SK-N-DZ (cell line): ENCODE data around the gene RPS25.
"Not testable (repeated sequence)": the region's sequence is repeated elsewhere in the genome, so short reads cannot be mapped to it uniquely, and the experiment has no call there.

Experiments used
- DNase-seq: peaks from one replicate; pipeline ENCODE4 v3.0.0-alpha.2; 2015; ENCODE audit warnings: low spot score
- small RNA-seq, 2 experiments: library from RNA; depleted of rRNA; stranded (forward); fragments of <200 nt; gene quantifications; one replicate each; pipeline ENCODE3, GENCODE V24; 2014

The RPS25 gene

GRCh38 chr11:118971646-118972045, 46.5 kb downstream of the RPS25 start, which contains the start of gene FOXR1:
Gene FOXR1, plus strand, starts transcription at chr11:118971761. Its CDS starts 171 bp downstream, at chr11:118971932.
- no peak for DNase-seq

GRCh38 chr11:118969508-118969907, 48.6 kb downstream of the RPS25 start:
- DNase-seq, result not testable (repeated sequence)

Small RNA genes within 50 kb of the gene (small RNA-seq; reads per million reads assigned to genes)
- gene AP003392.2 (0 to 0.03 reads per million in 2 experiments), gene RF00017 (0 reads per million in 2 experiments), gene RF00019 (0 reads per million in 2 experiments)
